GM12872 (cell line): ENCODE results near the gene LEF1.

ENCODE experiments used
- TF ChIP-seq, protein P1 (sequence below): IDR thresholded peaks from 3 replicates; pipeline ENCODE4 v1.5.1; 2011; ENCODE audit warnings: low read depth, mild to moderate bottlenecking, low read length, moderate library complexity; ENCODE audit not compliant: insufficient read depth

Gene LEF1

DNA sequence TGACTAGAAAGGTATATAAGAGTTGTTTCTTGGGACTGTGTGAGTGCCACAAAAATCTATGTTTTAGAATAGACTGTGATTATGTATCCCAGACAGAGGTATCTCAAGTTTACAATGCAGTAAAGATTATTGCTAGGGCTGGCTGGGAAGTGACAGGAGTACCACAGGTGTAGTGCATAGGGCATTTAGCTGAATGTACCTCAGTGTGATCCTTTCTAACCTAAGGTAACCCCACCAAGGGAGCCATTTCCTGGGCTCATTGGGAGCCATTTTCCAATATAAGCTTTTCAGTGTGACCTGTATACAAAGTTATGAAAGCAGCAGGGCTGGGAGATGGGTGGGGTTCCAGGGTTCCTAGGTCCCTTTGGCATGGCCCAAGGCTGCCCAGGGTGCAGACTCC, 6.1 kb upstream of the LEF1 start:
- TF ChIP-seq, protein P1, sequence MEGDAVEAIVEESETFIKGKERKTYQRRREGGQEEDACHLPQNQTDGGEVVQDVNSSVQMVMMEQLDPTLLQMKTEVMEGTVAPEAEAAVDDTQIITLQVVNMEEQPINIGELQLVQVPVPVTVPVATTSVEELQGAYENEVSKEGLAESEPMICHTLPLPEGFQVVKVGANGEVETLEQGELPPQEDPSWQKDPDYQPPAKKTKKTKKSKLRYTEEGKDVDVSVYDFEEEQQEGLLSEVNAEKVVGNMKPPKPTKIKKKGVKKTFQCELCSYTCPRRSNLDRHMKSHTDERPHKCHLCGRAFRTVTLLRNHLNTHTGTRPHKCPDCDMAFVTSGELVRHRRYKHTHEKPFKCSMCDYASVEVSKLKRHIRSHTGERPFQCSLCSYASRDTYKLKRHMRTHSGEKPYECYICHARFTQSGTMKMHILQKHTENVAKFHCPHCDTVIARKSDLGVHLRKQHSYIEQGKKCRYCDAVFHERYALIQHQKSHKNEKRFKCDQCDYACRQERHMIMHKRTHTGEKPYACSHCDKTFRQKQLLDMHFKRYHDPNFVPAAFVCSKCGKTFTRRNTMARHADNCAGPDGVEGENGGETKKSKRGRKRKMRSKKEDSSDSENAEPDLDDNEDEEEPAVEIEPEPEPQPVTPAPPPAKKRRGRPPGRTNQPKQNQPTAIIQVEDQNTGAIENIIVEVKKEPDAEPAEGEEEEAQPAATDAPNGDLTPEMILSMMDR, result no peak

DNA sequence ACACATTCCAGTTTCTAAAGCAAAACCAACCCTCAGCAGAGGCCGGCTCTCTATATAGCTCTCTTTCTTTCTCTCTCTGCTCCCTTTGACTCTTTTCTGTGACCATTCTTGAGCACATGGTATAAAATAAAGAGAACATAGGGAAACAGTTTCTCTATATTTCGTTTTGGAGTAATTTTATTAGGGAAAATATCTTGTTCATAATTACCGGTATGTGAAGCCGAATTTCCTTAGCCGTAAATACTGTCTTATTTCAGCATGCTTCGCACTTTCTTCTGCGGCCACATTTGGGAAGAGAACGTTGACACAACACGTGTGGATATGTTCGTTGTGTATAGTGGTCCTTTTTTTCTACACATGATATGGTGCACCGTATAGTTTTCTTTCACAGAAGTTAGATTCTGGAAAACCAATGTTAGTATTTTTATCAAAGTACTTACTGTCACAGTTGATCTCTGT, 4.9 kb upstream of the LEF1 start:
- TF ChIP-seq, protein P1, result no peak

DNA sequence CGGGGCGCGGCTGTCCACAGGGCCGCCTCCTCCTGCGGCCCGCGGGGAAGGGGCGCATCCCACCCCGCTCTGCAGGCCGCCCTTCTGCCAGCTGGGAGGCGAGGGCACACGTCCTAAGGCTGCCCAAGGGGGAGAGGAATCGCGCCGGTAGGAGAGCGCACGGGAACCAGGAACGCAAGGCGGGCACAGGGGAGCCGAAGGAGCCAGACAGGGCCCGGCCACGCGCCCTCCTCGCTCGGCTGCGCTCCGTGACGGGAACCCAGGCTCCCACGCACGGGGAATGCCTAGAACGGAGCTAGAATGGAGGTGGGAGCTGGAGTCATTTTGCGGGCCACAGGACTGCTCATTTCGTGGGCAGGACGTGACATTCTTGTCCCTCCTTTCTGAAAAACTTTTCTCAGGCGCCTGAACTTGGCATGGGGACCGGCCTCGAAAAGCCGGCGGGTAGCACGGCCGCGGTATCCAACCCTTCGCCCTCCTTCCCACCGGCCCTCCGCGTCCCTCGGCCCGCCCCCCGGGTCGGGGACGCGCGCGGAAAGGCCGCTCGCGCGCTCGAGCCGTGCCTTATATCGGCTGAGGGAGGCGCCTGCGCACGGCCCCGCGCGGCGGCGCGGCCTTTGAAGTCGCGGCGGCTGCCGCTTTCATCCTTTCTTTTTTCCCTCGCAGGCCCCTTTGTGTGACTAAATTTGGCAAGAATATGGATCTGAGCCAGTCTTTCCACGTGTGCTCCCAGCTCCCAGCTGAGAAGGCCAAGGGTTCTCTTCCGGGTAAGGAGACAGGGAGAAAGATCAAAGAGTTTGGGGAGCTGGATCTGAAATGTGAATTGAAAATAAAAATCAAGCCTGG, 4.2 kb upstream of the LEF1 start:
- TF ChIP-seq, protein P1, result no peak

DNA sequence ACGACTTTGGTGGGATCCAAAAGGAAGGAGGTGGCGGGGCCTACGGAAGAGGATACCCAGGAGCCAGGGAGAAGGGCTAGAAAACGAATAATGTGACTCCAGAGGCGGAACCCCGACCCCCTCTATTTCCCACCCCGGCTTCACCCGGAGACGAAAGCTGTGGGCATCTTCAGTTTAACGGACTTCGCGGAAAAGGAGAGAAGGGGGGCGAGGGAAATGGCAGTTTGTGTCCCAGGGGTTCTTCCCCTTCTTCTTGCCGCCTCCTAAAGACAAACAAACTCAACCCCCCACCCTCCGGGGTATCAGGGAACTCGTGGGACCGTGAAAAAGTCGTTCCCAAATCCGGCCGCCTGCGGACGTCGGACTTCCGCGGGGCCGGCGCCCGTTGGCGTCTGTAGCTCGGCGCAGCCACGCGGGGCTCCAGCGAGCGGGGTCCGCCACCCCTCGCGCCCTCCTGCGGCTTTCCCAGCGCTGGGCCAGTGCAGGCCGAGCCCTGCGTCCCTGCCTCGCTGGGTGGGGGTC, 3.6 kb upstream of the LEF1 start:
- TF ChIP-seq, protein P1, result no peak

DNA sequence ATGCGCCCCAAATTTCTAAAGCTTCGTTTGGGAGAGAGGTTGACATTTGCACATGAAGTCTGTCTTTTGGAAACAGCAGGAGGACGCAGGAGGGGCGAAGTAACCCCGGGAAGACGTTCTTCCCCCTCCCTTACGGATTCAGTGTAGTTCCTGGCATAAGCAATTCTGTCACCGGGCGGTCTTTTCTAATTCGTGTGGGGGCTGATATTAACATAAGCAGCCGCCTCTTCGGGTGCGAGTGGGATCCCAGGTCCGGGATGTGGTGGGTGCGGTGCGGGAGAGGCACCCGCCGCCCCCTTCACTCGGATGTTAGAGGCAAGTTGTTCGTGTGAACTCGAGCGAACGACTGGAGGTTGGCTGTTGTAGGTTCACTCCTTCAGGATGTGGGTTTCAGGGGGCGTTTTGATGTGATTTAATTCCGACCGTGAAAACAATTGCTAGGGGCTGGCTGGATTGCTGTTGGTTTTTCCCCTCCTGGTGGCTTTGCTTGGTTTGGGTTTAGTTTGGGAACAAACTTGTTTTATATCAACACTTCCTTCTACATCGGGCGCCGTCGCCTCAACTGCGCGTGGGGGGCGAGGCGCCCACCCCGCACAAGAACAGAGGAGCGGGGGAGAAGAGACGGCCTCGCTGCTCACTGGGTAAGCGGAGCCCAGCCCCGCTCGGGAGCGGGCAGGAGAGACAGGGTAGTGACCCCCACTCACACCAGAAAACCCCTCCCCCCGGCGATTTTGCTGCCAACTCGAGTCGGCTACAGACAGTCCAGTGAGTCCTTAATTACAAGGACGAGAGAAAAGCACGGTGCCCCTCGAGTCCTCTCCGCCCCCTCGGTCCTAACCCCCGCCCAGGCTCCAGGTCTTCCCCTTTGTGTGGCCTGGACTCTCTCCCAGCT, 2.9 kb upstream of the LEF1 start:
- TF ChIP-seq, protein P1, result no peak

DNA sequence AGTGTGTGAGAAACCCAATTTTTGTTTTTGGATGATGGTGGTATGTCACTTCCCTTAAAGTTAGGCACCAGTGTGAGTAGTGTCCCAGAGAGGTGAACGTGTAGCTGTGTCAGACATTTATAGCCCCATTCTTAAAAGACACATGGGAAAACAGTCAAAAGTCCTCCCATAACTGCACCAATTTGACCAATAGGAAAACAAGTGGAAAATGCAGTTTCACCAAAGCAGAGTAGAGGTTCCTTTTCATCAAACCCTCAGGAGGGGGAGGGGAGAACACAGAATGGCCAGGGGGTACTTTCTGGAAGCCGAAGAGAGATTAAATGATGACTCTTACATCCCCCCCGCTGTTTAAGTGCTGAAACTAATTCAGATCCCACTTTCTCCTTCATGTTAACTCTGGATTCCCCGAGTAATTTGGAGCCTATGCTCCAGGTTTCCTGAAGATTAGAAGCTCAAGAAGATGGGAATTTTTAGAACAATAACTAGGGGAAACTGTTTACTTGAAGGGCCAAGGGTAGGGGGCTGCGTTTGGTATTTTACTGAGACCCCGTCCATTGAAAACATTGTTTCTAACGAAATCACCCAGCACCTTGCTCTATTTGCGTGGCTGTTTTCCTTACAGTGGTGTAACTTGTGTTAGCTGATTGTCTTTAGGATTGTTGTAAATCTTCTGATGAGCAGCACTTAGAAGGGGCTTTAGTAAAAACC, 2.1 kb upstream of the LEF1 start:
- TF ChIP-seq, protein P1, result no peak
